ENCODE data around the gene CLN6.
"Not testable (repeated sequence)": the region's sequence is repeated elsewhere in the genome, so short reads cannot be mapped to it uniquely, and the experiment has no call there.

CLN6 gene

DNA sequence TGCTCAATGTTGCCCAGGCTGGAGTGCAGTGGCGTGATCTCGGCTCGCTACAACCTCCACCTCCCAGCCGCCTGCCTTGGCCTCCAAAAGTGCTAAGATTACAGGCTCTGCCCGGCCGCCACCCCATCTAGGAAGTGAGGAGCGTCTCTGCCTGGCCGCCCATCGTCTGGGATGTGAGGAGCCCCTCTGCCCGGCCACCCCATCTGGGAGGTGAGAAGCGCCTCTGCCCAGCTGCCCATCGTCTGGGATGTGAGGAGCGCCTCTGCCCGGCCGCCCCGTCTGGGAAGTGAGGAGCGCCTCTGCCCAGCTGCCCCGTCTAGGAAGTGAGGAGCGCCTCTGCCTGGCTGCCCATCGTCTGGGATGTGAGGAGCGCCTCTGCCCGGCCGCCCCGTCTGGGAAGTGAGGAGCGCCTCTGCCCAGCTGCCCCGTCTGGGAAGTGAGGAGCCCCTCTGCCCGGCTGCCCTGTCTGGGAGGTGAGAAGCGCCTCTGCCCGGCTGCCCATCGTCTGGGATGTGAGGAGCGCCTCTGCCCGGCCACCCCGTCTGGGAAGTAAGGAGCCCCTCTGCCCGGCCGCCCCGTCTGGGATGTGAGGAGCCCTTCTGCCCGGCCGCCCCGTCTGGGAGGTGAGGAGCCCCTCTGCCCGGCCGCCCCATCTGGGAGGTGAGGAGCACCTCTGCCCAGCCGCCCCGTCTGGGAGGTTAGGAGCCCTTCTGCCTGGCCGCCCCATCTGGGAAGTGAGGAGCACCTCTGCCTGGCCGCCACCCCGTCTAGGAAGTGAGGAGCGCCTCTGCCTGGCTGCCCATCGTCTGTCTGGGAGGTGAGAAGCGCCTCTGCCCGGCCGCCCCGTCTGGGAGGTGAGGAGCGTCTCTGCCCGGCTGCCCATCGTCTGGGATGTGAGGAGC is 7.7 kb downstream of the CLN6 start:
- DNase-seq = not testable (repeated sequence)

DNA sequence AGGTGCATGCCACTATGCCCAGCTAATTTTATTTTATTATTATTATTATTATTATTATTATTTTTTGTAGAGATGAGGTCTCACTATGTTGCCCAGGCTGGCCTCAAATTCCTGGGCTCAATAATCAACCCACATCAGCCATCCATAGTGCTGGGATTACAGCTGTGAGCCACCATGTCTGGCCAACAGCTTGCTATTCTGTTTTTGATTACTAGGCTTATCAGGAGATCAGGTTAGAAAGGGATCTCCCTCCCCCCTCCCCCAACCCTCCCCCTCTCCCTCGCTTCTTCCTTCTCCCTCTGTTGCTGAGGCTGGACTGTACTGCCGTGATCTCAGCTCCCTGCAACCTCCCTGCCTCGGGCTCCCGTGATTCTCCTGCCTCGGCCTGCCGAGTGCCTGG is 8.6 kb downstream of the CLN6 start:
- DNase-seq = no peak

DNA sequence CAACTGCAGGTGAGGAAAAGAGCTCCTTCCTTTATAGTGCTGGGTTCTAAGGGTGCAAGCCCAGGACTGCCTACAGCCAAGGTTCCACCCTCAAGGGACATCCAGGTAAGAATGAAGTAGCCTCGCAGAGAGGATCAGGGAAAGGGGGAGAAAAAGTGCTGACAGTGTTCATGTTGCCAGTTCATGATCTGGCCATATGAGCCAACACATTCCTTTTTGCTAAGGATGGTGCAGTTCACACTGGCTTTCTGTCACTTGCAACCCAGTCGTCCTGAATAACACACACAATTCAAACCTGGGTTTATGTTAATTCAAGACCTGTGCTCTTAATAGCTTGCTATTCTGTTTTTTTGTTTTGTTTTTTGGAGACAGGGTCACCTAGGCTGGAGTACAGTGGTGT is 9.0 kb downstream of the CLN6 start:
- DNase-seq = no peak

GRCh38 chr15:68218847-68219798 is 10.4 kb downstream of the CLN6 start:
- no peak for DNase-seq

- no peak for DNase-seq
Measured at GRCh38 chr15:68218331-68218730, 11.2 kb downstream of the CLN6 start.

DNA sequence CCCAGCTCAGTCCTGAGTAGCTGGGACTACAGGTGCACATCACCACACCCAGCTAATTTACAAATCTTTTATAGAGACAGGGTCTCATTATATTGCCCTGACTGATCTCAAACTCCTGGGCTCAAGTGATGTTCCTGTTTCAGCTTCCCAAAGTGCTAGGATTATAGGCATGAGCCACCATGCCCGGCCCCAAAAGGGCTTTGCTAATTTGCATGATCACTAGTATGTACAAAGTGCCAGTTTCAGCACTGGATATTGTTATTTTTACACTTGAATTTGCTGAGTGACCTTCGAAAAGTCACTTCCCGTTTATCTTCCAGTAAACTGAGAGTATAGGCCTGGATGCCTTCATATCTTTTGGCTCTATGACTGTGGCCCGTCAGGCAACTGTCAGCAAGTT is 12.2 kb downstream of the CLN6 start:
- no peak for DNase-seq

- DNase-seq = no peak
Measured at GRCh38 chr15:68214838-68215254, 14.7 kb downstream of the CLN6 start.

DNA sequence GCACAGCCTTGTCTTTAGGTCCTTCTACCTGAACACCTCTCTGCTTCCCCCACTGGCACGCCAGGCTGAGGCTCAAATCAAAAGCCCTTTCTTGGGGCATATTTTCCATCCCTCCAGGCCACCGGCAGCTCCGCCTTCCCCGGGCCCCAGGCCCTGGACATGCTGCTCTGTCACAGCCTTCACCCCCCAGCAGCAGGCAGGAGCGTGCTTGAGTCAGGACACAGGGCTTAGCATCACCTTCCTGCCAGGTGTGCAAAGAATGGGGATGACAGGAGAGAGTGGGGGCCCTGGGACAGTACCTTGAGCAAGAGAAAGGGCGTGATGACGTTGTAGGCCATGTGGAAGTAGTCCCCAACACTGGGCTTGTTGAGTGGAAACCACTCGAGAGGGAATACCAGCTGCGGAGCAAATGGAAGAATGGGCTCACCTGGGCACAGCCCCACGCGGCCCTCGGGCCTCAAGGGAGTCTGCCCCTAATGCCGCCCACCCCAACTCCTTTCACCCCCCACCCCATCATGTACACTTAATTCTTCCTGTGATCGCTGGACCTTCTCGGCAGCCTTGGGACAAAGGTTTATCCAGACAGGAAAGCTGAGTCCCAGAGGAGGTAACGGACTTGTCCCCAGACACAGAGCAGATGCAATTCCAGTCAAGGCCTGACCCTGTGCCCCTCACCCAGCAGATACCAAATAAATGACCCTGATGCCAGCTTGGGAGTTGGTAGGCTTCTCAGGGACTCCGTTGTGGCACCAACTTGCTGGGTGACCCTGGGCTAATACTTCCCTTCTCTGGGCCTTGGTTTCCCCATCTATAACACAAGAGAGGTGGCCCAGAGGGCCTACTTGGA is 15.3 kb downstream of the CLN6 start:
- no peak for DNase-seq

DNA sequence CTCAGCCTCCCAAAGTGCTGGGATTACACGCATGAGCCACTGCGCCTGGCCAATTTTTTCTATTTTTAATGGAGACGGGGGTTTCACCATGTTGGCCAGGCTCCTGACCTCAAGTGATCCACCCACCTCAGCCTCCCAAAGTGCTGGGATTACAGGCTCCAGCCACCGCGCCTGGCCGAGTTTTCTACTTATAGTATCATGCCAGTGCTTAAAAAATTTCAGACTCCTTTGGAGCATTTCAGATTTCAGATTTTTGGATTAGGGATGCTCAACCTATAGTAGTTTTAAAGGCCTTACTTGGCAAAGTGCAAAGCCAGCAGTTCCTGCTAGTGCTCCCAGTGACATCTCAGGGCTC is 16.1 kb downstream of the CLN6 start:
- not testable (repeated sequence) for DNase-seq

DNA sequence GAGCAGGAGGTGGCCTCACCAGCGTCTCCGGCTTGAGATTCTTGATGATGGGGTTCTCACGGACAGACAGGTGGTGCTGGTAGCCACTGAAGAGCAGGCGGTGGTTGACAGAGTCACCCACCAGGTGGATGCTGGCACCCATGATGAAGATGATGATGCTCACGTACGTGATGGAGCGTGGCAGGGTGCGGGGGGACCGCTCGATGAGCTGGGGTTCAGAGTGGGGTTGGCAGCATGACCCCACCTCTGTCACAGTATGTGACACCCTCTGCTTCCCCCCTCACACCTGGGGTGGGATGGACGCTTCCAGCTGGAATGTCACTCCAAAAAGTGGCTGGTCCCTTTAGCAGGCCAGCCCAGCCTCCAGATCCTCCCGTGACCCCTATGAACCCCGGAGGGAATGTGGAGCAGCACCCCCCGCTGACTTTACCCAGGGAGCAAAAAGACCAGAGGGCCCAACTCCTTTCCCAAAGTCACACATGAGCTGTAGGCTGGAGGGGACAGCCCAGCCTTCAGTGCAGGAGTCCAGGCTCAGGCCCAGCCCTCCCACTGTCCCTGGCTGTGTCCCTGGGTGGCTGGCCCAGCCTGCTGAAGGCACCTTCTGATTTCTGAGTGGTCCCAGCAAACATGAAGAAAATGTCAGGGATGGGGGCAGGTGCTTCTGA is 17.7 kb downstream of the CLN6 start:
- DNase-seq = no peak

- DNase-seq = peak; percentile 63
Measured at GRCh38 chr15:68210821-68211655, 18.5 kb downstream of the CLN6 start.

DNA sequence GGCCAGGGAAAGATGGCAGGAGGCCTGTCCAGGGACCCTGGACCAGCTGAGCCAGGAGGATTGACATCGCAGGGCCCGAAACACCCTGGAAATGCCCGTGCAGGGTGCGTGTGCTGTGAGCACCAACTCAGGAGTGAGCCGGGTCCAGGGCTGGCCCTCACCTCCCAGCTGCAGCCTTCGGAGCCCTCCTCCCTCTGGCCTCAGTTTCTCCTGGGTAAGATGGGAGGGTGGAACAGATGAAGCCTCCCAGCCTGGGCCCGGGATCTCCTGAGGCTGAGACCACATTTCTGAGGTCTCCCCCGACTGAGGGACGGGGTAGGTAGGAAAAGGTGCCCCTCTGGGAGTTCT is 19.1 kb downstream of the CLN6 start:
- DNase-seq = no peak

DNA sequence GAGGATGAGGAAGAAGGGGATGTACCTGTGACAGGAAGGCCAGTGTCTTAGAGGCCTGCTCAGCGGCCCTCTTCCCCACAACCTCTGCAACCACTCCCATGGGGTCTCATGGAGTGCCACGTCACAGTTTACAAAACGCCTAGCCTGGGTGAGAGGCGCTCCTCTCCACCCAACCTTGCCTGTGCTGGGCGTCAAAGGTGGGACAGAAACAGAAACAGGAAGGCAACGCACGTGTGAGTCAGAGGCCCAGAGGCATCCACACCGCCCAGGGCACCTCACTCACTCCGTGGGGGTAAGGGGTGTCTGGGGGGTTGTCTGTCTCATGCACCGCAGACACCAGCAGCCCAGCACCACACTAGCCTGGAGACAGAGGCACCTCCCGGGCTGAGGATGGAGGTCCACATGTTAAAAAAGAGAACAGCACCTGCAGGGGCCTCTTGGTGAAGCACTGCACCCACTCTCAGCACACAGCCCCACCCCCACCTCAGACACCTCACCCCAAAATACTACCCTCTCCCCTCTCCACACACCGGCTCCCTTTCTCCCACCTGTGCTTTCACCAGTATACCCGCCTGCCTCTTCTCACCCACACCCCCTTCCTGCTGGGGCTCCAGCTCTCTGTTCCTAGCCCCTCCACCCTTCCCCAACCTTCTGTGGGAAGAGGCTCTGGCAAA is 19.7 kb downstream of the CLN6 start:
- peak; percentile 64 for DNase-seq

DNA sequence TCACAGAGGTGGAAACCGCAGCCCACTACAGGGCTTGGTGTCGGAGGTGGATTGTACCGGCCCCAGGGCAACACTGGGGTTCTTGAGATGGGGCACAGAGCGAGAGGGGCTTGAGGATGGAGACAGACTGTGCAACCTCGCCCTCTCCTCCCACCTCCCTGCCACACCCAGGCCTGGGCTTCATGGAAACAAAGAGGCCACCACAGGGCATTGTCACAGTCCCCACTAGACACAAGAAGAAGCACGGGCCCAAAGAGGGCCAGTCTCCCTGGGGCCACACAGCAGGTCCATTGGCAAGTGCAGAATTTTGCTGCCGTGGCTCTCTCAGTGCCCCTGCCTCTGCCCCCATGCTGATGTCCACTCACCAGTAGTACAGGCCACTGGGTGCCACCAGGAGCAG is 20.3 kb downstream of the CLN6 start:
- no peak for DNase-seq

DNA sequence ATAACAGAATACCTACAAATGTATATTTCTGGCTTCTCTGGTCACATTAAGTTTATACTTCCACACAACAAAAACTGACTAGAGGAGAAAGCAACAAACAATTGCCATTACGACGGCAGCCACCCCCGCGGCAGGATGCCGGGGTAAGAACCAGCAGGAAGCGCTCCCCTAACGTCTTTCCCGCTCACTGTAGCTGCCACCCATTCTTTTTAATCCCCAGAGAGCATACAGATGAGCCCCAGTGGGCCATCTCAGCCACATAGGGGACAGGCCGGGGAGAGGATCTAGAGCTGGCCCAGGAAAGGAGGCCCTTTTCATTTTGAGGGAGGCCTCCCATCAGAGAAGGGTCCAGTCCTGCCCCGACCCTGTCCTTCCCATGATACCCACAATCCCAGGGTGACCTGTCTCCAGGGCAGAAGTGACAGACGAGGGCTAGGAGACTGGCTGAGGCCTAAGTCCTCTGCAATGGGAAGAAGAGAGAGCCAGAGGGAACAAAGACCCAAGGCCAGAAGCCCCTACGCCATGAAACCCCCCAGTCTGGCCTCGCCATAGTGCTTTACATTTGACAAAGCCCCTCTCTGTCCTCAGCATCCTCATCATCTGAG is 20.8 kb downstream of the CLN6 start:
- DNase-seq = no peak

GRCh38 chr15:68208136-68208535 is 21.4 kb downstream of the CLN6 start:
- DNase-seq = no peak

DNA sequence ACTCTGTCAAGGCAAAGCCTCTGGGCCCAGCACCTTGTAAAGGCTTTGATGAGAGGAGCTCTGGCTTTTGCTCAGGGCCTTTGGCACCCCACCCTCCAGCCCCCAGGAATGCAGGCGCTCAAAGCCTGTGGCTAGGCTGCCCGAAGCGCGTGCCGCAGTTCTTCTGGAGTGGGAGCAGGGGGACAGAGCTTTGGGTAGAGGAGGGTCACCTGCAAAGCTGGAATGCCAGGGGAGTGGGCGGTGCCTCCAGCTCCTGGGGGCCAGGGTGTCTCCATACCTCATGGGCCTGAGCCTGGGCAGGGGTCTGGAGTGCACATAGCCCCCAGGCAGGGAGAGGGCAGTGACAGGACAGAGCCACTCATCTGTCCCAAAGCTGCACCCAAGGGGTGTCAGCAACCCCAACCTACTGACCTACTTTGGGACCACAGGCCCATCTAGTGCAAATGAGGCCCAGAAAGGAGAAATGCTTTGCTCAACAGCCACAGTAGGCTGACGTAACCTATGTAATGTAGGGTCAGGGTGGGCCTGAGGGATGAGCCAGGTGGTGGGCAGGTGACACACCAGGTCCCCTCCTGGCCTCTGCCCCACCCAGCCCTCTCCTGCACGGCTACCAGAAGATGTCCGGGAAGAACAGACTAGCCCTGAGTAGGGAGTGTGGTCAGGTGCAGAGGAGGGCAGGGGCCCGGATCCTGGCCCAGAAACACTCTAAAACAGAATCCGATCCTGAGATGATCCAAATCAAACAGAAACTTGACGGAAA is 22.2 kb downstream of the CLN6 start:
- no peak for DNase-seq

- no peak for DNase-seq
Measured at GRCh38 chr15:68206711-68207151, 22.8 kb downstream of the CLN6 start.

- no peak for DNase-seq
Measured at GRCh38 chr15:68205954-68206539, 23.5 kb downstream of the CLN6 start.
